B cell (primary cell): ENCODE results near the gene PLEKHG4B.

Source experiments
- CTCF ChIP-seq: fragments of 200-600 bp; IDR thresholded peaks from one replicate; pipeline ENCODE4 v1.8.0; 2022; ENCODE audit warnings: antibody characterized with exemption, mild to moderate bottlenecking
- EZH2 ChIP-seq: IDR thresholded peaks from 2 replicates; pipeline ENCODE4 v1.6.1; 2012; ENCODE audit warnings: borderline replicate concordance, low read depth, mild to moderate bottlenecking, moderate library complexity, low read length; ENCODE audit not compliant: insufficient read depth, poor library complexity, severe bottlenecking

- TF ChIP-seq CTCF (no peak), EZH2 (no peak)
Observed at GRCh38 chr5:75331-76320, 16.3 kb upstream of the PLEKHG4B start.
